ENCODE data around the gene HCN1. TPM values are rescaled to one million over a fixed set of nuclear protein-coding genes. Genes with fewer than 3 reads are reported as not detected.
"Not testable (repeated sequence)": the region's sequence is repeated elsewhere in the genome, so short reads cannot be mapped to it uniquely, and the experiment has no call there.

Gene HCN1
- total RNA-seq, 4 donors from 2014 or later, result 0.16 TPM; not detected in 3

- no peaks in the 10 kb centered on the region for H3K36me3 ChIP-seq
- no peaks in the 10 kb centered on the region for H3K27me3 ChIP-seq
- no peak overlapping the region for H3K4me3 ChIP-seq
- intact Hi-C loops (cut with DNase I; ENCODE audit: low total_unique reads), result no loop called here
- no peaks in the 10 kb centered on the region for H3K9me3 ChIP-seq
- in situ Hi-C loops (cut with MboI; ENCODE audit: low pct_ligation_motif_present in 1 of 4, low pct_unique_long_range_greater_than_20kb in 1 of 4, low sequenced_read_pairs in 3 of 4), result loop anchor here in 2 of 4 donors (25.0 kb wide), 2 partner anchors 459 to 484 kb away; no protein-coding TSS in a partner anchor
- H3K4me1 ChIP-seq, result no peaks in the 10 kb centered on the region
- peak; percentile 16 to 45 (median 34) for TF ChIP-seq CTCF (IDR thresholded peaks at IDR 0.05)
- TF ChIP-seq EP300 (IDR thresholded peaks at IDR 0.05; ENCODE audit: low read depth), result no peak
- 13 to 50% methylated on average over 1 to 2 of the region's 2 CpGs for WGBS, 2 donors (ENCODE audit: low coverage in 1 of 2)
- peak; percentile 52 for DNase-seq
- H3K27ac ChIP-seq, result no peak overlapping the region
Measured at GRCh38 chr5:45521067-45521466, 175.1 kb downstream of the HCN1 start.

- no peak overlapping the region for H3K27ac ChIP-seq
- H3K4me1 ChIP-seq, result no peaks in the 10 kb centered on the region
- no peaks in the 10 kb centered on the region for H3K9me3 ChIP-seq
- in situ Hi-C loops (cut with MboI; ENCODE audit: low pct_ligation_motif_present in 1 of 4, low pct_unique_long_range_greater_than_20kb in 1 of 4, low sequenced_read_pairs in 3 of 4) (loop anchor here in 2 of 4 donors (25.0 kb wide), 2 partner anchors 450 to 475 kb away; no protein-coding TSS in a partner anchor), intact Hi-C loops (cut with DNase I; ENCODE audit: low total_unique reads) (no loop called here)
- TF ChIP-seq POLR2AphosphoS5 (IDR thresholded peaks at IDR 0.05) (no peak), CTCF (IDR thresholded peaks at IDR 0.05) (no peak), POLR2A (IDR thresholded peaks at IDR 0.05) (no peak), EP300 (IDR thresholded peaks at IDR 0.05; ENCODE audit: low read depth) (no peak)
- WGBS, 2 donors (ENCODE audit: low coverage in 1 of 2), result 38 to 67% methylated on average over 1 of the region's 1 CpG
- no peak overlapping the region for H3K4me3 ChIP-seq
- DNase-seq, result no peak
- H3K36me3 ChIP-seq, result no peaks in the 10 kb centered on the region
- no peaks in the 10 kb centered on the region for H3K27me3 ChIP-seq
Measured at GRCh38 chr5:45512521-45512920, 183.7 kb downstream of the HCN1 start.

- no peaks in the 10 kb centered on the region for H3K9me3 ChIP-seq
- no peaks in the 10 kb centered on the region for H3K4me1 ChIP-seq
- no peaks in the 10 kb centered on the region for H3K36me3 ChIP-seq
- TF ChIP-seq POLR2A (IDR thresholded peaks at IDR 0.05) (no peak), EP300 (IDR thresholded peaks at IDR 0.05; ENCODE audit: low read depth) (no peak)
- H3K27me3 ChIP-seq, result no peaks in the 10 kb centered on the region
- intact Hi-C loops (cut with DNase I; ENCODE audit: low total_unique reads) (no loop called here), in situ Hi-C loops (cut with MboI; ENCODE audit: low pct_ligation_motif_present in 1 of 4, low pct_unique_long_range_greater_than_20kb in 1 of 4, low sequenced_read_pairs in 3 of 4) (loop anchor here in 2 of 4 donors (25.0 kb wide), 2 partner anchors 447 to 472 kb away; no protein-coding TSS in a partner anchor)
- no peak overlapping the region for H3K4me3 ChIP-seq
- no peak overlapping the region for H3K27ac ChIP-seq
- DNase-seq, result no peak
- 92 to 100% methylated on average over 2 of the region's 2 CpGs for WGBS, 2 donors (ENCODE audit: low coverage in 1 of 2)
Measured at GRCh38 chr5:45509371-45509770, 186.8 kb downstream of the HCN1 start.

GRCh38 chr5:45508135-45508534, 188.0 kb downstream of the HCN1 start:
- in situ Hi-C loops (cut with MboI; ENCODE audit: low pct_ligation_motif_present in 1 of 4, low pct_unique_long_range_greater_than_20kb in 1 of 4, low sequenced_read_pairs in 3 of 4) (loop anchor here in 2 of 4 donors (25.0 kb wide), 2 partner anchors 446 to 471 kb away; no protein-coding TSS in a partner anchor), intact Hi-C loops (cut with DNase I; ENCODE audit: low total_unique reads) (no loop called here)
- no peak for TF ChIP-seq EP300 (IDR thresholded peaks at IDR 0.05; ENCODE audit: low read depth)
- no peak for TF ChIP-seq CTCF (IDR thresholded peaks at IDR 0.05)
- no peak for TF ChIP-seq POLR2A (IDR thresholded peaks at IDR 0.05)
- no peak for TF ChIP-seq POLR2AphosphoS5 (IDR thresholded peaks at IDR 0.05)
- Histone ChIP-seq H3K9me3 (no peaks in the 10 kb centered on the region), H3K27me3 (no peaks in the 10 kb centered on the region), H3K36me3 (no peaks in the 10 kb centered on the region), H3K4me1 (no peaks in the 10 kb centered on the region), H3K4me3 (no peak overlapping the region), H3K27ac (no peak overlapping the region)
- DNase-seq, result no peak
- WGBS, 2 donors (ENCODE audit: low coverage in 1 of 2), result 58 to 63% methylated on average over 1 of the region's 1 CpG

GRCh38 chr5:45507178-45507577, 189.0 kb downstream of the HCN1 start:
- in situ Hi-C loops (cut with MboI; ENCODE audit: low pct_ligation_motif_present in 1 of 4, low pct_unique_long_range_greater_than_20kb in 1 of 4, low sequenced_read_pairs in 3 of 4) (loop anchor here in 2 of 4 donors (25.0 kb wide), 2 partner anchors 445 to 470 kb away; no protein-coding TSS in a partner anchor), intact Hi-C loops (cut with DNase I; ENCODE audit: low total_unique reads) (no loop called here)
- Histone ChIP-seq H3K4me1 (no peaks in the 10 kb centered on the region), H3K27me3 (no peaks in the 10 kb centered on the region), H3K27ac (no peak overlapping the region), H3K4me3 (no peak overlapping the region), H3K9me3 (no peaks in the 10 kb centered on the region), H3K36me3 (no peaks in the 10 kb centered on the region)
- DNase-seq, result no peak
- no peak for TF ChIP-seq POLR2AphosphoS5 (IDR thresholded peaks at IDR 0.05)
- no peak for TF ChIP-seq CTCF (IDR thresholded peaks at IDR 0.05)
- no peak for TF ChIP-seq POLR2A (IDR thresholded peaks at IDR 0.05)
- TF ChIP-seq EP300 (IDR thresholded peaks at IDR 0.05; ENCODE audit: low read depth), result no peak
- WGBS, 2 donors (ENCODE audit: low coverage in 1 of 2), result 30 to 38% methylated on average over 1 of the region's 1 CpG

GRCh38 chr5:45499006-45499405, 197.2 kb downstream of the HCN1 start:
- intact Hi-C loops (cut with DNase I; ENCODE audit: low total_unique reads); H3K4me3 ChIP-seq; DNase-seq; in situ Hi-C loops (cut with MboI; ENCODE audit: low pct_ligation_motif_present in 1 of 4, low pct_unique_long_range_greater_than_20kb in 1 of 4, low sequenced_read_pairs in 3 of 4); H3K27ac ChIP-seq; H3K9me3 ChIP-seq; H3K4me1 ChIP-seq; H3K36me3 ChIP-seq; H3K27me3 ChIP-seq: not testable (repeated sequence)
- WGBS, 2 donors (ENCODE audit: low coverage in 1 of 2), result 93% methylated on average over 11 of the region's 11 CpGs; no CpG with 5 or more reads in 1 of the 2 donors

All from transverse colon (tissue), 4 donors.